Measurements from ENCODE around the gene CEP83.
"Not testable (repeated sequence)": the region's sequence is repeated elsewhere in the genome, so short reads cannot be mapped to it uniquely, and the experiment has no call there.

Gene CEP83

DNA sequence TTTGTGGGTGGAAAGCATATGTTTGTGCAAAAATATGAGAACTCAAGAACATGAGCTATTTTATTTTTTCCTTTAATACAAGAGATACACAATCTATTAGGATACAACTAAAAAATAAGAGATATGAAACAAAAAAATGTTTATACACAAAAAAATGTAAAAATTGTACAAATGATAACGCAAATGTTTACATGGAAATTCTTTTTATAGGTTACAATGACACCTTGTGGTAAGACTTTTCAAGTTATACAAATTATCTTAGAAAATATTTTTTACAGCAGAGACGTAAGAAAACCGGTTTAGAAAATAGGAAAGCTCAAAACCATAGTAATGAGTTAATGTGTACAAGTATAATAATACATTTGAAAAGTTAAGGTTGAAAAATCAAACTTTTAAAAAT lies 25.5 kb downstream of the CEP83 start:
- DNase-seq (ENCODE audit: low read depth in 2 of 2) = no peak

DNA sequence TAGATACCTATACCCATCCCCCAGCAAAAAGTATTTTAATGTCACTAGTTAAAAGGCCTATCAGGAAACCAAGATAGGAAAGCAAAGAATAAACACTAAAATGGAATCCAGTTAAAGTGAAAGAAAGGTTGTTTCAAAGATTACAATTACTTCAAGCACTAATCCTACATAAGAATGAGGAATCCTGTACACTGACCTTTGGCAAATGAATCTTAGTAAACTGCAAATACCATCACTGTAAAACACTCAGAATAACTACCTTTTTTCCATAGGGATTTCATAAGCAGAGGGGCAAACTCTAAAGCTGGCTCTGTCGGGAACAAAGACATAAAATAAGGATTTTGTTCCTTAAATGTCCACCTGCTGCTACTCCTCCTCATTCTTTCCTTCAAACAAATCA lies 25.9 kb downstream of the CEP83 start:
- DNase-seq (ENCODE audit: low read depth in 2 of 2) = no peak

DNA sequence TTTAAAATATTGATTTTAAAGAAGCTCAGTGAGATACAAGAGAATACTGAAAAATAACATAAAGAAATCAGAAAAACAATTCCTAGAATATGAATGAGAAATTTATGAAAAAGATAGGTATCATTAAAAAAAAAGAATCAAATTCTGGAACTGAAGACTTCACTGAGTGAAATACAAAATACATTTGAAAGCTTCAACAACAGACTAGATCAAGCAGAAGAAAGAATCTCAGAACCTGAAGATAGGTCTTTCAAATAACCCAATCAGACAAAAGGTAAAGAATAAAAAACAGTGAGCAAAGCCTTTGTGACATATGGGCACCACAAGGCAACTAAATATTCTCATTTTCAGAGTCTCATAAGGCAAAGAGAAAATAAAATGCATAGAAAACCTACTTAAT lies 29.4 kb downstream of the CEP83 start:
- no peak for DNase-seq (ENCODE audit: low read depth in 2 of 2)

DNA sequence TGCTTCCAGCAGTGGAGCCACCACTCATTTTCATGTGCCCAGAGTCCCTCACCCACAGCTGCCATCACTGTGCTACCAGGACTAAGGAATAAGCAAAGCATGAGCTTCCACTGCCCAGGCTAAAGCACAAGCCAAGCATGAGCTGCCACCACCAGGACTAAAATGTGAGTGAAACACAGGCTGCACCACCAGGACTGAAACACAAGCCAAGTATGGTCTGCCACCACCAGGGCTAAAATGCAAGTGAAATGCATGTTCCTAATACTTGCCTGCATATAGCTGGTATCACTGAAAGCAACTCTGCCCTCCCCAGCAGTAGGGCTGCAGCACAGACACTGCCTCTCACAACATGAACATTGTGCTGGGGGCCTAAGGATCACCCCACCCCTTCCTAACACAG lies 30.0 kb downstream of the CEP83 start:
- no peak for DNase-seq (ENCODE audit: low read depth in 2 of 2)

DNA sequence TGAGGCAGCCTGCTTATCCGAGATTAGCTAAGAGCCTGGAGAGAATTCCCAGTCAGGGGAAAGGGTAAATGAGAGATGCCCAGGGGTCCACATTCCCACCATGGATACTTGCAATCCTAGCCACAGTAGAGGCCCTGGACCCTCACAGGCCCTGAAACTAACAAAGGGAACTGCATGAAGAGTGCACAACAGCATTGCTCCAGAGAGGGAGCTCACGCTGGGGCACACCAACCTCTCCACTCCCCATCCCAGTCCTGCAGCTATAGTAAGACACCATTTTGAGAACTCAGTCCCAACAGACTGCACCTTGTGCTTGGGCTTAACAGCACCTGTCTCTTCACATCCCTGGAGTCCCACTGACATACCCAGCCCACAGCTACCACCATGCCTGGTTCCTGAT lies 30.5 kb downstream of the CEP83 start:
- DNase-seq (ENCODE audit: low read depth in 2 of 2) = no peak

DNA sequence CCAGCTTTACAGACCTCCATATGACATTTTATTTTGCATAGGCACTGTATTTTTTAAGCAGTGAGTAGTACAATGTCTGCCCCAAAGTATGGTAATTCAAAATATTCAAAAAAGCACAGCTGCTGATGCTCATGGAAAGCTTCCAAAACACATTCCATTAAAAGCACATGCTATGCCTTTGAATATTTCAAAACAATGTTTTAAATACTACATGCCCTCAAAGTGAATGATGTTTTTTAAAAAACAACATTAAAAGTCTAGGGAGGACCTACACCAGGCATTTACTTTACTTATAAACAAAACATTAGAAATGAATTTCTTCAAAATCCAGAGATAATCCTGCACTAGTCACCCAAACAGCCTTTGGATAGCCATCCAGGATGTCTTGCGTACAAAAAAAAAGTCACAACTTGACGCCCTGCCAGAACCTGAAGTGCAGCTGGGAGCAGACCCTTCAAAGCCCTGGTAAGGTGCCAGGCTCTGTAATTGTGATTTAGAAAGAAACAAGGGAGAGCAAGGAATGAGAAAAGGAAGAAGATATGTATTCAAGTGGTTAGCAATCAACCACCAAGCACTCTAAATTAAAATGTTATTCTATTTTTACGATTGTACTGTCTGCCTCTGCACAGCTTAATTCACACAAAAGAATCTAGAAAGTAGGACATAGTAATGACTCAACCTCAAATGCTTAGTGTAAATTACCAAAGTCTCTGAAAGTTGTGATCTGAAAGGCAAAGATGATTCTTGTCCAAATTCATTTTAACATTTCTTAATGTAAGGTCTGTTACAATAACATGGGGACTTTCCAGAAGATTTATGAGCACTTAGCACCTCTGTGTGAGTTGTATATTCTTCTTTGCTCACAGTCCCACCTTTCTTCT lies 31.9 kb downstream of the CEP83 start:
- no peak for DNase-seq (ENCODE audit: low read depth in 2 of 2)

DNA sequence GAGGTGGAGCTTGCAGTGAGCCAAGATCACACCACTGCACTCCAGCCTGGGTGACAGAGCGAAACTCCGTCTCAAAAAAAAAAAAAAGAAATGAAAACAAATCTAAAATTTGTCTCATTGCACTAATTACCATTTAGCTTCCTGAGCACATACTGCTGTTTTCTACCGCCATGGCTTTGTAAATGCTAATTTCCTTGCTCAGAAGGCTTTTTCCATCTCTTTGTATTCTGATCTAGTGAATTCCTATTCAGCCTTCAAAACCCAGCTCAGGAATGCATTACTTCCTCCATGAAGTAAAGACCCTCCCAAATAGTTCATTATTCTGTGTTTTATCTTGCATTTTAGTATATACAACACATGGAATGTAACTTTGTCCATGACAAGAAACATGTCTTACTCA lies 33.6 kb downstream of the CEP83 start:
- no peak for DNase-seq (ENCODE audit: low read depth in 2 of 2)

DNA sequence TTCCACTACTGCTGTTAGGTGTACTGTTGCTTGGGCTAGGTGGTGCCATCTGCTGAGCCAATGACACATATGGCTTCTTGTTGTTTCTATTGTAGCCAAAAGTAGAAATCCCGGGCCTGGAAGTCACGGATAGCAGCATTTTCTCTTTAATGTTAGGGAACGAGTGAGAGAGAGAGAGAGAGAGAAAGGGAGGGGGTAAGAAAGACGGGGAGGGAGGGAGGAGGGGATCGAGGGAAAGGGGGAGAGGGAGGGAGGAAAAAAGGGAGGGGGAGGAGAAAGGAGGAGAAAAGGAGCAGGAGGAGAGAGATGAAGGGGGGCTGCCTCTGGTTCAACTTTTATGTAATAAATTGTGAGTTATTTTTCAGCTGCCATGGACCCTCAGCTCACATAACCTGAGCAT lies 34.8 kb downstream of the CEP83 start:
- DNase-seq (ENCODE audit: low read depth in 2 of 2) = not testable (repeated sequence)

DNA sequence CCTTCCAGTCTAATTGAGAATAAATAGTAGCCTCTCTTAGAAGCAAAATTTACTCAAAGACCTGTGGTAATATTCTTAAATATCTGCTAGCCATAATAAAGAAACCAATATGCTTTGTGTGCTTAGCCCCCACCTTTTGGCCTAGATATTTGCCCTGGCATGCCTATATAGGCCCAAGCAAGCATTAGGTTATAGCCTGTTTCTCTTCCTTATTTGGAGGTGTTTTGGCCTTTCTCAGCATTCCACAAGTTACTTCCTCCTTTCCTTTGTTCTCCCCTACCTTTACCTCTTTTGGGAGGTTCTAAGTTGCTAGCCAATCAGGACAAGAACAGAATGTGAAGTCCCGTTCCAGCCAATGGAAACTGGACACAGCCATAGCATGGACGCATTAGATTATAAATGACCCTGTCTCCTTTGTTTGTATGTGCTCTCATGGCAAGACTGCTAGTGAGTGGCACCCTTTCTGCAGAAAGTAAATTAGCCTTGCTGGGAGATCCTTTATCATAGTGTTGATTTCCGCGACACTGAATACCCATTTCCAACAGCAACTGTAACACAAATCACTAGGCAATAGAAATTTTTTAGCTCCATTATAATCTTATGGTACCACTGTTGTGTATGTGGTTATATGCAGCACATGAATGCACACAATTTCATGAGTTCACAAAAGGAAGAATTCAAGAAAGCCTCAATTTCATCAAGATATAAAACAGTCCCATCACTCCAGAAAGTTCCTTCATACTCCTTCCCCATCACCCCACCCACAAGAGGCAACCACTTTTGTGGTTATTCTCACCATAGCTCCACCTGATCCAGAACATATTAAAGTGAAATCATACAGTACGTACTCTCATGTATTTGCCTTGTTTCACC lies 37.6 kb downstream of the CEP83 start:
- DNase-seq (ENCODE audit: low read depth in 2 of 2) = no peak

DNA sequence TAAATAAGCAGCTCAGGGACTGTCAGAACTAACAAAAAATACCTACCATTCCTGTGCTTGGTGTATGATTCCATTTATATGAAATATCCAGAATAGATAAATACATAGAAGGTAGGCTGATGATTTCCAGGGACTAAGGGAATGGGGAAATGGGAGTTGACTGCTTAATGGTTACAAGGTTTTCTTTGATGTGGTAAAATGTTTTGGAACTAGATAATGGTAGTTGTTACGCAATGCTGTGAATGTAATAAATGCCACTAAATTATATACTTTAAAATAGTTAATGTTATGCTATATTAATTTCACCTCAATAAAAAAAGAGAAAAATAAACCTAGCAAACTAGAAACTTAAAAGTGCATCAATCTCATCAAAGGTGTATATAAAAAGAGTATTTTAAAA lies 41.1 kb downstream of the CEP83 start:
- DNase-seq (ENCODE audit: low read depth in 2 of 2) = no peak

DNA sequence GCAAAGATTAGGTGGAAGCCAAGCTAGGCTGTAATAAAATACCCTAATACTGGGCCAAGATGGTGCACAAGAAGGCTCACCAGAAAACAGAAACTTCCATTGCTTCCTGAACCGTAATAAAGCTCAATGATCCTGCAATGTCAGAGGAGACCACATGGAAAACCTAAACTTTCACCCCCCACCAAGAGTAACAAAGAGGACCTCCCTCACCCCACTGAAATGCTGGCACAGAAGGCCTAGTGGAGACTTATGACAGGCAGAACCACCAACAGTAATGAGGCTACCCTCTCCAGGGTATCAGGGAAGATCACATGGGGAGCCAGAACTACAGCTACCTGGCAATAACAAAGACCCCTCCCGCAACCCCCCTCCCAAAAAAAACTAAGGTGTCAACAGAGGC lies 43.1 kb downstream of the CEP83 start:
- DNase-seq (ENCODE audit: low read depth in 2 of 2) = no peak

DNA sequence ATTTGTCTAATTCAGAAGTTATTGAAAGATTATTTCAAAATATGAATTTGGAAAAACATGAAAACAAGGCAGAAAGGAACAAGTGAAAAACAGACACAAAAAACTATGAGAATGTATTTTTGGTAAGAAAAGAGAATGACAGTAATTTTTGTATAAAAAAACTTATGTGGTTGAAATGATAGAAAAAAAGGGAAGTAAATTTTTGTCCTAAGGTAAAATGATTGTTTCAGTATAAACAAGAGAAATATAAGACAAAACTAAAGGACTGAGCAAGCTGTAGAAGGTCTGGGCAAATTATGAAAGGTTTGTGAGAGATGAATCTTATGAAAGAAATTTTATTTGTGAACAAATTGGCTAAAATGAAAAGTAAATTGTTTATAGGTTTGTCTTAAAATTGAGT lies 44.6 kb downstream of the CEP83 start:
- no peak for DNase-seq (ENCODE audit: low read depth in 2 of 2)

DNA sequence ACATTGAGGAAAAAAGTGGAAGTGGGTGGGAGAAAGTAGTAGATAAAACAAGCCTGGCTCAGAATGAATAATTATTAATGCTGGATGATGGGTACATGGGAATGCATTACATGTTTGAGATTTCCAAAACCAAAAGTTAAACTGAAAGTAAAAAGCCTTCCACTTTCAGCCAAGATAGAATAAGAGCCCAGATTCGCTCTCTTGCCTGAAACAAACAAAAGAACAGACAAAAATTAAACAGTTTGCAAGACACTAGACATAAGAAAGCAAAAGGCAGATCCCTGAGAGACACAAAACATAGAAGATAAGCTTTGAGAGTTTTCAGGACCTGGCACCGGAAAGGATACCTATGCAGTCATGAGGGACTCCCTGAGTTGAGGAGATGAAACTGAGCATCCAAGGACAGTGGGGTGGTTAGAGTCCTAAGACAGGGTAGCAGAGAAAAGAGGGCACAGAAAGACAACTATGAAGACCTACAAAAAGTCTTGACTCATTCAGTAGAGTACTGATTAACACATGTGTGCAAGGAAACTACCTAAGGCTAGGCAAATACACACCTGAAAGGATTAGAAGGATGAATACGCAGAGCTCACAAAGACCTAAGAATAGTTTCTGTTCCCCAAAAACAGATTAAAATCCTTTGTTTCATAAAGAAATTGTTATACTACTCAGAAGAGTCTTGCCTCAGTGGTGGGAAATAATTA lies 54.1 kb downstream of the CEP83 start:
- no peak for DNase-seq (ENCODE audit: low read depth in 2 of 2)

DNA sequence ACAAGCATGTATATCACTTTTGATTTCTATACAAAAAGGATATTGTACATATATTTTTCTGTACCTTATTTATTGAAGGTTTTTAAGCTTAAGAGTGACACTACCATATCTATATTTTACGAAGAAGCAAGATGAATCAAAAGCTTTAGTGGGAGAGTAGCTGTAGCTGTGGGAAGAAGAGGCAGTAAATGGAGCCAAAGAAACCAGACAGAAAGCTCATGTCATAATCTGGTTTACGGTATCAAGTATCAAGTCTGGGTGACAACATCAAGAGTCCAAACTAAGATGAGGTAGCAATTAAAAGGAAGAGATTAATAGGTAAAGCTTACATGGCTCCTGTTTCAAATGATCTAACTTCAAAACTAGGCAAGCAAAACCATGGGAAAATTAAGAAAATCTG lies 54.8 kb downstream of the CEP83 start:
- DNase-seq (ENCODE audit: low read depth in 2 of 2) = no peak

DNA sequence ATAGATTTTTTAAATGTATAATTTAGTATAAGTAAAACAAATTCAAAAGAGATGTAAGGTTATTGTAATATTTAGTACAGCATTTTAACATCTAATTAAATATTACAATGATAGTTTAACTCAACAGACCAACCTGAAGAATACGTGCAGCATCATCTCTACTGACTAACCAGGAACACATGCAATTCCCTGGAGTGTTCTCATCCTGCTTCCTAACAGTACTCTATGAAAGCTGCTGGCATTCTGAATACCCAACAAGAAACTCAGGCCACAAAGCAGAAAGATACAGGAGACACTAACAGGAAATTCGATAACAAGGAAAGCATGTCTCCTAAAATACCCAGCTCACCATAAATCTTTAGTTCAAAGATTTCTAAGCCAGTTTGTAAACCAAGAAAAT lies 58.3 kb downstream of the CEP83 start:
- DNase-seq (ENCODE audit: low read depth in 2 of 2) = no peak

DNA sequence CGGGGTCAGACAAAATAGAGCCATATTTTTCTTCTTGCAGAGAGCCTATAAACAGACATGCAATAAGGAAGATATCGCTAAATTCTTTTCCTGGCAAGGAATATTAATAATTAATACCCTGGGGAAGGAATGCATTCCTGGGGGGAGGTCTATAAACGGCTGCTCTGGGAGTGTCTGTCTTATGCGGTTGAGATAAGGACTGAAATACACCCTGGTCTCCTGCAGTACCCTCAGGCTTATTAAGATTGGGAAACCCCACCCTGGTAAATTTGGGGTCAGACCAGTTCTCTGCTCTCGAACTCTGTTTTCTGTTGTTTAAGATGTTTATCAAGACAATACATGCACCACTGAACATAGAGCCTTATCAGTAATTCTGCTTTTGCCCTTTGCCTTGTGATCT lies 61.0 kb downstream of the CEP83 start:
- not testable (repeated sequence) for DNase-seq (ENCODE audit: low read depth in 2 of 2)

DNA sequence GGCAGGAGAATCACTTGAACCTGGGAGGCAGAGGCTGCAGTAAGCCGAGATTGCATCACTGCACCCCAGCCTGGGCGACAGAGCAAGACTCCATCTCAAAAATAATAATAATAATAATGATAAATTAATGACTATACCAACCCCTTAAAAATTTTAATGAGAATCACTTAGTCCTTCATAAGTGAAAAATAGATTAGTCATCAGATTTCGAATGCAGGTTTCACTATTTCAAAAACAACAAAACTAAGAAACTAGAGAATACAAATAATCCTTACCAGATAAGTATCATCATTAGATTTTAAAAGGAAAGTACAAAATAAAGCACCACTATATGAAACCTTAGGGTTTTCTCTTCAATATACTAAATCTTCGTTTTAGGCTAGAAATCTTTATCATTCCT lies 62.3 kb downstream of the CEP83 start:
- DNase-seq (ENCODE audit: low read depth in 2 of 2) = no peak

DNA sequence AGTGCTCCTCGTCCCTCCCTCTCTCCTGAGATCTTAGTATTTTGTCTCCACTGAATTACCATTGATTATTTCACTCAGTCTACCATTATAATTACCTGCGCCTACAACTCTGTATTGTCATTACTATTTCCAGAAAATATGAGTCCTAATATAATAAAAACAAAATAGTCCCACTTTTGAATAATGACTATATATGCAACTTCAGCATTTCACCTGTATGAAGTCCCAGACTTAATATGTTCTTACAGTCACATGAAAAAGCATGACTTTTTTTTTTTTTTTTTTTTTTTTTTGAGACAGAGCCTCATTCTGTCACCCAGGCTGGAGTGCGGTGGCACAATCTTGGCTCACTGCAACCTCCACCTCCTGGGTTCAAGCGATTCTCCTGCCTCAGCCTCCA lies 63.7 kb downstream of the CEP83 start:
- not testable (repeated sequence) for DNase-seq (ENCODE audit: low read depth in 2 of 2)

DNA sequence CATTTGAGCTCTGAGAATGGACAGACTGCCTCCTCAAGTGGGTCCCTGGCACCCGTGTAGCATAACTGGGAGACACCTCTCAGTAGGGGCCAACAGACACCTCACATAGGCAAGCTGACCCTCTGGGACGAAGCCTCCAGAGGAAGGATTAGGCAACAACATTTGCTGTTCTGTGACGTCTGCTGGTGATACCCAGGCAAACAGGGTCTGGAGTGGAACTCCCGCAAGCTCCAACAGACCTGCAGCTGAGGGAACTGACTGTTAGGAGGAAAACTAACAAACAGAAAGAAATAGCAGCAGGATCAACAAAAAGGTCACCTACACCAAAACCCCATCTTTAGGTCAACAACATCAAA lies 69.6 kb downstream of the CEP83 start:
- DNase-seq (ENCODE audit: low read depth in 2 of 2) = no peak

DNA sequence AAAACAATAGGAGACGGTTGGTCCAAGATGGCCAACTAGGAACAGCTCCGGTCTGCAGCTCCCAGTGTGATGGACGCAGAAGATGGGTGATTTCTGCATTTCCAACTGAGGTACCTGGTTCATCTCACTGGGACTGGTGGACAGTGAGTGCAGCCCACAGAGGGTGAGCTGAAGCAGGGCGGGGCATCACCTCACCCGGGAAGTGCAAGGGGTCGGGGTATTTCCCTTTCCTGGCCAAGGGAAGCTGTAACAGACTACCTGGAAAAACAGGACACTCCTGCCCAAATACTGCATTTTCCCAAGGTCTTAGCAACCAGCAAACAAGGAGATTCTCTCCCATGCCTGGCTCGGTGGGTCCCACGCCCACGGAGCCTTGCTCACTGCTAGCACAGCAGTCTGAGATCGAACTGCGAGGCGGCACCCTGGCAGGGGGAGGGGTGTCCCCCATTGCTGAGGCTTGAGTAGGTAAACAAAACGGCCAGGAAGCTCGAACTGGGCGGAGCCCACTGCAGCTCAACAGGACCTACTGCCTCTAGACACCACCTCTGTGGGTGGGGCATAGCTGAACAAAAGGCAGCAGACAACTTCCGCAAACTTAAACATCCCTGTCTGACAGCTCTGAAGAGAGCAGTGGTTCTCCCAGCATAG lies 70.1 kb downstream of the CEP83 start:
- not testable (repeated sequence) for DNase-seq (ENCODE audit: low read depth in 2 of 2)

DNA sequence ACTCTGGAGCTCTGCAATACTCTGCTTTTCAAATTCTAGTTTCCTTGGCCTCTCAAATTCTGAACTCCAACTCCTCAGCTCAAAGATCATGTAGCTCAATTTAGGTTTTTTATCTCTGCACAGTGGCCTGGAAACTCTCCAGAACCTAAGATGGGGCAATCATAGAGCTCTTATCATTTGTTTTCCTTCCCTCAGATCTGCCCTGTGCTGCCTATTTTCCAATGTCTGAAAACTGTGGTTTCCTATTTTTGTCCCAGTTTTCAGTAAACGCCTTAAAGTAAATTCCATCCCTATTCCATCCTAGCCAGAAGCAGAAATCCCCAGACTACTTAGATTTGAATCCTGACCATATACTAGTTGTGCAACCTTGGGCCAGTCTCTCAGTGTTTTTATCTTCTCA lies 73.2 kb downstream of the CEP83 start:
- no peak for DNase-seq (ENCODE audit: low read depth in 2 of 2)

DNA sequence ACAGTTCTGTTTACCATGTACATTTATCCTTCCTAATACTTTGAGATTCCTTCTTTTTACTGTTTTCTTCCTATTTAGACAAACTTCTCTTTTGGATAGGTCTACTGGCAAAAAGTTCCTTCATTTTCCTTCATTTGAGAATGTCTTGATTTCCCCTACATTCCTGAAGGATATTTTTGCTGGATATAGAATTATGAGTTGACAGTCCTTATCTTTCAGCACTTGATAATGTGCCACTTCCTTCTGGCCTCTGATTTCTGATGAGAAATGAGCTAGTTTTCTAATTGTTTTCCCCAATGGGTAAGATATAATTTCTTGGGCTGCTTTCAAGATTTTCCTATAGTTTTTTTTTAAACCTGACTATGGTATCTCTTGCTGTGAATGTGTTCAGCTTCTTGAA lies 75.6 kb downstream of the CEP83 start:
- no peak for DNase-seq (ENCODE audit: low read depth in 2 of 2)

All from stimulated activated CD8-positive, alpha-beta memory T cell treated with anti-CD3 and anti-CD28 coated beads, Interleukin-7, amount 100 ng/mL, for 4 hours (primary cell).